Measurements from ENCODE around the gene MARVELD1.

The MARVELD1 gene

GRCh38 chr10:97761331-97761865 lies 47.9 kb downstream of the MARVELD1 start:
- no peak for TF ChIP-seq CTCF (IDR thresholded peaks at IDR 0.05; ENCODE audit: extremely low read depth, missing control alignments)
- no peak for DNase-seq (ENCODE audit: low spot score)

DNA sequence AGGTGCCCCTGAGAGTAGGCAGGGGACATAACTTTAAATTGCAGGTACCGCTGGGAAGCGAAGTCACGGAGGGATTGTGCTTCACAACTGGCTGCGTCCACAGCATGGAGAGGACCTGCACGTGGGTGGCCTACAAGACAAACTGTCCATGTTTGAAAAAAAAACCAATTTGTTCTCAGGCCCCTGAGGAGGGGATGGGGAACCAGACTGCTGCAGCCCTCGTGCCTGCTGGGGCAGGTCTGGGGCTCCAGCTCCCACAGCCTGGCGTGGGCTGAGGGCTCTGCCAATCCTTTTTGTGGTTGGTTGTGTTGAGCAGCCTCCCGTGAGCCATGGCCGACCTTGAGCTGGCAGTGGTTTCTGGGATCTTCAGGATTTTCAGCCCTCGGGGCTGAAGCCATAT lies 48.5 kb downstream of the MARVELD1 start:
- no peak for TF ChIP-seq CTCF (IDR thresholded peaks at IDR 0.05; ENCODE audit: extremely low read depth, missing control alignments)
- no peak for DNase-seq (ENCODE audit: low spot score)

DNA sequence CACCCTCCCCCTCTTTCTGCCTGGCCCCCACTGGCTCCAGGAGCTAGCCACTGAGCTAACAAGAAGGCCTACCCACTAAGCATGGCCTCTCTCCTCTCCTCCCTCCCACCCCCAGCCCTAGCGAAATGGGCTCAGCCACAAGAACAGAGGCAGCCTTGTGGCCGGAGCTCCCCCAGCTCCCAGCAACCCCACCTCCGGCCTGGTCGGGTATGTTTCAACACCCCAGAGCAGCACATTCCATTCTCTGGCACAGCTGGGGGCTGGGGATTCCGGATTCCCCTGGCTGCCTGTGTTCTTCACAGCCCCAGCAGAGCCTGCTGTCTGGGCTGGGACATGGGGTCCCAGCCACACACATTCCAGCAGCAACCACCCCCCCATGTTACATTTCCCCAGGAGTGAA lies 49.3 kb downstream of the MARVELD1 start:
- TF ChIP-seq CTCF (IDR thresholded peaks at IDR 0.05; ENCODE audit: extremely low read depth, missing control alignments) = no peak

DNA sequence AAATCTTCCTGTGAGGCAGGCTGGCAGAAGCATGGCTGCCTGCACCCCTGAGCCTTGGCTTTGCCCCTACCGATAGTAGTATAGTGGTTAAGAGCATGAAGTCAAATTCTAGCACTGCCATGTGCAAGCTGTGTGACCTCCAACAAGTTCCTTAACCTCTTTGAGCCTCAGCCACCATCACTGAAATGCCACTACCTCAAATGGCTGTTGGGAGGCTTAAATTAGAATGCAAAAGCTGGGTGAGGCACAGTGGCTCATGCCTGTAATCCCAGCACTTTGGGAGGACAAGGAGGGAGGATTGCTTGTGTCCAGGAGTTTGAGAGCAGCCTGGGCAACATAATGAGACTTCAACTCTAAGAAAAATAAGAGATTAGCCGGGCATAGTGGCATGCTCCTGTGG lies 49.9 kb downstream of the MARVELD1 start:
- DNase-seq (ENCODE audit: low spot score) = no peak

More for the DNA sequence above, 49.3 kb downstream of the MARVELD1 start:
- no peak for DNase-seq (ENCODE audit: low spot score)

DNA sequence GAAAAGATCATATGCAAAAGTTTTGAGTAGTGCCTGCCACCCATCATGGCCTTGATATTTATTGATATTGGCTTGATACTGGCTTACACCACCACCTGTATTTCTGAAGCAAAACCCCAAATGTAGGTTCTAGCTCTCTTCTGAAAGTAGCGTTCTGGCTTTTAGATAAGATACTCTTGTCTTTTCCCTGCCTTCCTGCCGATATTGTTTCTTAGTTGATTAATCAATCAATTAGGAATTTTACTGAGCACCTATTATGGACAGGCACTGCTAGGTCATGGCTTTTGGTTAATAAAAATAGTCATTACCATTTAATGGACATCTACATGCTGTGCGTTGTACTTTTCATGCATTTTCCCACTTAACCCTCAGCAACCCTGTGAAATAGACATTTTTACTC lies 50.4 kb downstream of the MARVELD1 start:
- DNase-seq (ENCODE audit: low spot score) = no peak
- TF ChIP-seq CTCF (IDR thresholded peaks at IDR 0.05; ENCODE audit: extremely low read depth, missing control alignments) = no peak

More for the DNA sequence above, 49.9 kb downstream of the MARVELD1 start:
- no peak for TF ChIP-seq CTCF (IDR thresholded peaks at IDR 0.05; ENCODE audit: extremely low read depth, missing control alignments)

DNA sequence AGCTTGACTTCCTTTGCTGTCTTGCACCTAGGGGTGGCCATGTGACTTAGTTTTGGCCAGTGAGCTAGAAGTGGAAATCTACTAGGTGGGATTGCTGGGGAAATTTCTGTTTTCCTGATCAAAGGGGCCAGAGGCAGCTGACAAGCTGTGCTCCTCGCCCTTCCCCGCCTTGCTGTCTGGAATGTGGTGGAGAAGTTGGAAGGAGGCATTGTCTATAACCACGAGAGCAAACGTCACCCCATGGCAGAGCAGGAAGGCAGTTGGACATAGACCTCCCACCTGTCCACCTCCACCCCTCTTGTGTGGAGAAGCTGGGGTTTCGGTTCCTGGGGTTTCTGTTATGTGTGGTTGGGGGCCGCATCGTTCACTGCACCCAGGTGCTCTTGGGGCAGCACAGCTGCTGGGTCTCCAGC lies 51.0 kb downstream of the MARVELD1 start:
- no peak for DNase-seq (ENCODE audit: low spot score)
- no peak for TF ChIP-seq CTCF (IDR thresholded peaks at IDR 0.05; ENCODE audit: extremely low read depth, missing control alignments)

- no peak for DNase-seq (ENCODE audit: low spot score)
- TF ChIP-seq CTCF (IDR thresholded peaks at IDR 0.05; ENCODE audit: extremely low read depth, missing control alignments) = no peak
These were observed 51.7 kb downstream of the MARVELD1 start for GRCh38 chr10:97765201-97765600.

Measured in GM20000 (cell line).